Sciatic nerve (tissue), 2 donors: ENCODE results near the gene WTIP. TPM values are rescaled to one million over a fixed set of nuclear protein-coding genes. Genes with fewer than 3 reads are reported as not detected.
A peak's percentile ranks its signal among the peaks of the same experiment; 100 is the strongest.
"Not testable (repeated sequence)": the region's sequence is repeated elsewhere in the genome, so short reads cannot be mapped to it uniquely, and the experiment has no call there.

Experiments
- ATAC-seq: fragments of 200-7000 bp; cut with Tn5 transposase; one replicate; pipeline ENCODE4 v1.9.1; 2020; ENCODE audit warnings: mild to moderate bottlenecking, moderate library complexity
- DNase-seq: peaks from one replicate; pipeline ENCODE4 v3.0.0-alpha.2; 2020; ENCODE audit warnings: low spot score
- intact Hi-C: fragments of 100-400 bp; cut with DNase I; formaldehyde crosslinking; loops from one replicate; pipeline ENCODE4 v1.14.2; 2022
- total RNA-seq: library from RNA; stranded (reverse); fragmentation: NEBNext Ultra II Directional; extraction: Animal tissue kit (Norgen Biotek cat#: 25700); gene quantifications from one replicate; pipeline ENCODE4 v1.2.1, GENCODE V29; 2021
- donor health status: DM: no; HTN: no; CAD: no.
- donor health status: DM: no; HTN: no; CAD: no.

WTIP gene
- total RNA-seq, 1 donor from 2014 or later, result 50.1 TPM

GRCh38 chr19:34475026-34475974 lies 6.3 kb upstream of the WTIP start:
- ATAC-seq, result peak; percentile 36
- DNase-seq, result no peak
- intact Hi-C loops, result no loop called here

GRCh38 chr19:34475975-34476594 lies 5.5 kb upstream of the WTIP start:
- DNase-seq, result no peak
- ATAC-seq, result no peak
- intact Hi-C loops, result no loop called here

- DNase-seq, ATAC-seq, intact Hi-C loops: not testable (repeated sequence)
Observed at GRCh38 chr19:34478496-34478895, 3.1 kb upstream of the WTIP start.

- intact Hi-C loops, result no loop called here
- ATAC-seq, result no peak
Observed at GRCh38 chr19:34479396-34479795, 2.2 kb upstream of the WTIP start.

GRCh38 chr19:34480491-34480890 lies 1.1 kb upstream of the WTIP start:
- DNase-seq (no peak), ATAC-seq (peak; percentile 4)
- intact Hi-C loops, result no loop called here

More at GRCh38 chr19:34479396-34479795, 2.2 kb upstream of the WTIP start:
- no peak for DNase-seq

GRCh38 chr19:34481861-34482379 lies 362 bp downstream of the WTIP start:
- intact Hi-C loops, result no loop called here
- DNase-seq, result no peak
- ATAC-seq, result peak; percentile 55

- intact Hi-C loops, result no loop called here
- no peak for DNase-seq
- peak; percentile 23 for ATAC-seq
Observed at GRCh38 chr19:34482380-34483250, 1.1 kb downstream of the WTIP start.

- ATAC-seq (no peak), DNase-seq (no peak)
- intact Hi-C loops, result no loop called here
Observed at GRCh38 chr19:34484328-34484727, 2.8 kb downstream of the WTIP start.

- ATAC-seq (no peak), DNase-seq (no peak)
- intact Hi-C loops, result no loop called here
Observed at GRCh38 chr19:34485831-34486230, 4.3 kb downstream of the WTIP start.

- ATAC-seq (no peak), DNase-seq (no peak)
- intact Hi-C loops, result no loop called here
Observed at GRCh38 chr19:34487651-34488051, 6.1 kb downstream of the WTIP start.

- intact Hi-C loops, result no loop called here
- no peak for ATAC-seq
- DNase-seq, result no peak
Observed at GRCh38 chr19:34489175-34489574, 7.6 kb downstream of the WTIP start.

GRCh38 chr19:34490141-34490766 lies 8.7 kb downstream of the WTIP start:
- no peak for DNase-seq
- intact Hi-C loops, result no loop called here

GRCh38 chr19:34493038-34493648 lies 11.6 kb downstream of the WTIP start:
- intact Hi-C loops, result no loop called here
- ATAC-seq, result peak; percentile 70
- no peak for DNase-seq

More at GRCh38 chr19:34490141-34490766, 8.7 kb downstream of the WTIP start:
- ATAC-seq, result no peak

GRCh38 chr19:34493649-34494044 lies 12.1 kb downstream of the WTIP start:
- ATAC-seq (no peak), DNase-seq (no peak)
- intact Hi-C loops, result no loop called here

- intact Hi-C loops, result no loop called here
- ATAC-seq (no peak), DNase-seq (no peak)
Observed at GRCh38 chr19:34494601-34495000, 13.0 kb downstream of the WTIP start.

- intact Hi-C loops, result no loop called here
- ATAC-seq, result no peak
- no peak for DNase-seq
Observed at GRCh38 chr19:34495416-34495815, 13.9 kb downstream of the WTIP start.

- DNase-seq, result no peak
Observed at GRCh38 chr19:34497112-34497805, 15.7 kb downstream of the WTIP start.

More at GRCh38 chr19:34497112-34497805, 15.7 kb downstream of the WTIP start:
- ATAC-seq, result no peak
- intact Hi-C loops, result no loop called here
